NCI-H2107 treated with DMSO at 0.1 percent for 48 hours (cell line): ENCODE data around the gene OCA2.
"Not testable (repeated sequence)": the region's sequence is repeated elsewhere in the genome, so short reads cannot be mapped to it uniquely, and the experiment has no call there.

ENCODE experiments used
- DNase-seq: peaks from one replicate; lab custom pipeline; 2025; ENCODE audit not compliant: unreplicated experiment; lab: John Stamatoyannopoulos, UW

OCA2 gene

DNA sequence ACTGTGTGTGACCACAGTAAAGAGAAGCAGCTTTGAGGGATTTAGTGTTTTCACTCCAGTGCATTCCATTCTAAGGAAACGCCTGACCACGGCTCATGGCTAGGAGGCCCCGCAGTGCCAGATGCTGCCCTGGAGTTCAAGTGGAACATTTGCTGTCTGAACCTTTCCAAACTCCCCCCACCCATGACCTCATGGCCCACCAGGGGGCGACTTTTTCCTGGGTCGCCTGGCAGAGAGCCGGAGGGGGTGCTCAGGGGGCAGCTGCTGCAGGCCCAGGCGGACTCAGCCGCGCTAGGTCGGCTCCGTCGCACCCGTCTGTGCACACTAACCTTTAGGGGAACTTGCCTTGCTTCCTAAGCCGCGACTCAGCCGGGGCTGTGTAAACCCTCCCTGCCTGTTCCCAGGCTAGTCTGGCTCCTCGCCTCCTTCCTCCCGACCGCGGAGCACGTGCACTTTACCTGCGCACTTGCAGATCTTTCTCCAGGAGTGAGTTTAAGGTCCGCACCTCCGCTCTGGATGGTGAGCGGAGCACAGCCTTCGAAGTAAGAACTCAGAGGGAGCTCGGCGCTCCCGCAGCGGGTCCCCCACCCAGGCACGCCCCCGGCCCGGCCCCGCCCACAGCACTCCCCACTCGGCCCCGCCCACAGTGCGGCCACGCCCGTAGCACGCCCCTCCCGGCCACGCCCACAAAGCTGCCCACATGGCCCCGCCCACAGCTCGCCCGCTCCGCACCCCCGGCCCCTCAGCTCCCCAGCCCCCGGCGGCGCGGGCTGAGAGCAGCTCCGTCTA lies at the start of gene OCA2:
Gene OCA2 (minus strand): TSS at position 550 of the 789 bp plus-strand sequence. CDS start 17,441 bp downstream, outside the sequence.
- no peak for DNase-seq

DNA sequence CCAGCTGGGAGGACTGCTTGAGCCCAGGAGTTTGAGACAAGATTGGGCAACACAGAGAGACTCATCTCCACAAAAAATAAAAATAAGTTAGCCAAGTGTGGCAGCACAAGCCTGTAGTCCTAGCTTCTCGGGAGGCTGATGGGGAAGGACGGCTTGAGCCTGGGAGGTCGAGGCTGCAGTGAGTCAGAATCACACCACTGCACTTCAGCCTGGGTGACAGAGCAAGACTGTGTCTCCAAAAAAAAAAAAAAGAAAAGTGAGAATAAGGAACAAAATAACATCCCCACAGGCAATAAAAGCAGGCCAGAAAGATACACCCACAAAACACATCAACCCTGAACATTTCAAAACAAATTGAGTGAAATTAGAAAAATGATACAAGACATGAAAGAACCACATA lies 48.7 kb upstream of the OCA2 start:
- no peak for DNase-seq

DNA sequence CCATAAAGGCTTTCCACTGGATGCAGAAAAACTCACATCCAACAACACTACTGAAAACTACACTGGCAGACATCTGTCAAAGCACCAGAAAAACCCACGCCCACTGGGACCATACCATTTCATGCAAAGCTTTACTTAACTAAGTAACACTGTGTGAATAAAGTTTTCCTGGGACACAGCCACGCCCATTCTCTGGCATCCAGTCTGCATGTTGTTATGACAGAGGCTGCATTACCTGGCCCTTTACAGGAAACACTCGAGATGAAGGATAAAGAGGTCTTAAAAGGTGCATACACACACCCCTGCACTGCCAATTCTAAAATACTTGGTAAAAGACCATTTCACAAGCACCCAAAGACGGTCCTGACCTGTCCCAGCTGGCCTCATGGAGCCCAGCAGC lies 46.3 kb upstream of the OCA2 start:
- DNase-seq = not testable (repeated sequence)

- no peak for DNase-seq
Measured at GRCh38 chr15:28140062-28140461, 40.9 kb upstream of the OCA2 start.

DNA sequence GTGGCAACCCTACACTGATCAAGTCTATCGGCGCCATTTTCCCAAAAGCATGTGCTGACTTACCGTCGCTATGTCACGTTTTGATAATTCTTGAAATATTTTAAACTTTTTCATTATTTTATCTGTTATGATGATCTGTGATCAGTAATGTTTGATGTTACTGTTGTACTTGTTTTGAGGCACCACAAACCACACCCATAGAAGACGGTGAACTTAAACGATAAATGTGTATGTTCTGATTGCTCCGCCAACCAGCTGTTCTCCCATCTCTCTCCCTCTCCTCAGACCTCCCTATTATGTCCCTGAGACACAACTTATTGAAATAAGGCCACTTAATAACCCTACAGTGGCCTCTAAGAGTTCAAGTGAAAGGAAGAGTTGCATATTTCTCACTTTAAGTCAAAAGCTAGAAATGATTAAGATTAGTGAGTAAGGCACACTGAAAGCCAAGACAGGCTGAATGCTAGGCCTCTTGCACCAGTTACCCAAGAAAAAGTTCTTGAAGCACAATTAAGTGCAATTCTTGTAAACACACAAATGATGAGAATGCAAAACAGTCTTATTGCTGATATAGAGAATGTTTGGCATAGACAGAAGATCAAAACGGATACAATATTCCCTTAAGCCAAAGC lies 38.4 kb upstream of the OCA2 start:
- DNase-seq = not testable (repeated sequence)

- not testable (repeated sequence) for DNase-seq
Measured at GRCh38 chr15:28136236-28136904, 37.3 kb upstream of the OCA2 start.

DNA sequence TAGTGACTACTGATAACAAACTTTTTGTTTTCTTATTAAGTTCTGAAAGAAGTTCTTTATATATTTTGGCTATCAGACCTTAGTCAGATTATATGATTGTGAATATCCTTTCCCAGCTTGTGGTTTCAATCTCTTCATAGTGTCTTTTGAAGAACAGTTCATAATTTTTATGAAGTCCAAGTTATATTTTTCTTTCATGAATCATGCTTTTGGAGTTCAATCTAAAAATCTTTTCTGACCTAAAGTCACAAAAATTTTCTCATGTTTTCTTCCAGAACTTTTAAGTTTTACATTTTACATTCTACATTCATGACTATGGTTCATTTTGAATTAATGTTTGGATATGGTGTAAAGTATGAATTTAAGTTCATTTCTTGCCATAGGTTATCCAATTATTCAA lies 34.2 kb upstream of the OCA2 start:
- no peak for DNase-seq

GRCh38 chr15:28132524-28133275 lies 33.6 kb upstream of the OCA2 start:
- DNase-seq = no peak

- no peak for DNase-seq
Measured at GRCh38 chr15:28131946-28132345, 32.8 kb upstream of the OCA2 start.

GRCh38 chr15:28131400-28131799 lies 32.3 kb upstream of the OCA2 start:
- no peak for DNase-seq

DNA sequence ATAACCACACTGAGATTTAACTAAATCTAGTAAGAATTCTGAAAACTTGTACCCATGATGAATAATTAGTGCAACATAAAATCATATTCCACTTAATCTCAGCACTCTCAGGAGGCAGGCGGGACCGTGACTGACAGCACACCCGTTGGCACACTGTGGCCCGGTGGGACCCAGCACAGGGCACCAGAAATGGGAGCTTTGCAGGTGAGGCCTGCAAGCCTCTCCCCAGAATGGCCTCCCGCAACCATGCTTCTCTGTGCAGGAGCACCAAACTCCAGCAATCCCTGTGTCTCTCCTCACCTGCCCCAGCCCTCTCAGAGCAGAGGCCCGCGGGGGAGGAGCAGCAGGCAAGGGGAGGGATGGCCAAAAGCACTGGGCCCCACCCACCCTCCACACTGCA lies 31.5 kb upstream of the OCA2 start:
- no peak for DNase-seq

DNA sequence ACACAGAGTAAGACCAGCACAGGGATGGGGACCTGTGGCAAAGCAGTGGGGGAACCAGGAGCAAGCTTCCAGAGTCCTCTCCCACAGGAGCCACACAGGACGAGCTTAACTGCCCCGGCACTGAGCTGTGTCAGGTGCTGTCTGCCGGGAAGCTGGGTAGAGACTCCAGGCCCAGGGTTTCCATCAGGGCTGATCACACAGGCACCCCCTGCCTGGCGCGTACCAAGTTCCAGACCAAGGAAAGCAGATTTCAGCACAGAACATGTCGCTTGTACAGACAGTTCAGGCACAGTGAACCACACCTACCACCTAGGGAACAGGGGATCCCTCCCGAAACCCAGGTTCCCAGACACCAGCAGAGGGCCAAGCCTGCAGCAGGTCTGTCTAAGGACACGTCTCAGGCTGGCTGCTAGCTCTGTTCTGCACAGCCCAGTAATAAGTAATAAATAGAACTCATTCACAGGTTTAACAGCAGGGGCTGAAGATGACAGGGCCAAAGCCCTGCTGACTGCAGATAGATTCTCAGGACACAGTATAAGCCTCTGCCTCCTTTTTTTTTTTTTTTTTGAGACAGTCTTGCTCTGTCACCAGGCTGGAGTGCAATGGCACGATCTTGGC lies 30.2 kb upstream of the OCA2 start:
- DNase-seq = no peak

- DNase-seq = no peak
Measured at GRCh38 chr15:28128031-28128430, 28.9 kb upstream of the OCA2 start.

GRCh38 chr15:28127036-28127435 lies 27.9 kb upstream of the OCA2 start:
- DNase-seq = no peak

DNA sequence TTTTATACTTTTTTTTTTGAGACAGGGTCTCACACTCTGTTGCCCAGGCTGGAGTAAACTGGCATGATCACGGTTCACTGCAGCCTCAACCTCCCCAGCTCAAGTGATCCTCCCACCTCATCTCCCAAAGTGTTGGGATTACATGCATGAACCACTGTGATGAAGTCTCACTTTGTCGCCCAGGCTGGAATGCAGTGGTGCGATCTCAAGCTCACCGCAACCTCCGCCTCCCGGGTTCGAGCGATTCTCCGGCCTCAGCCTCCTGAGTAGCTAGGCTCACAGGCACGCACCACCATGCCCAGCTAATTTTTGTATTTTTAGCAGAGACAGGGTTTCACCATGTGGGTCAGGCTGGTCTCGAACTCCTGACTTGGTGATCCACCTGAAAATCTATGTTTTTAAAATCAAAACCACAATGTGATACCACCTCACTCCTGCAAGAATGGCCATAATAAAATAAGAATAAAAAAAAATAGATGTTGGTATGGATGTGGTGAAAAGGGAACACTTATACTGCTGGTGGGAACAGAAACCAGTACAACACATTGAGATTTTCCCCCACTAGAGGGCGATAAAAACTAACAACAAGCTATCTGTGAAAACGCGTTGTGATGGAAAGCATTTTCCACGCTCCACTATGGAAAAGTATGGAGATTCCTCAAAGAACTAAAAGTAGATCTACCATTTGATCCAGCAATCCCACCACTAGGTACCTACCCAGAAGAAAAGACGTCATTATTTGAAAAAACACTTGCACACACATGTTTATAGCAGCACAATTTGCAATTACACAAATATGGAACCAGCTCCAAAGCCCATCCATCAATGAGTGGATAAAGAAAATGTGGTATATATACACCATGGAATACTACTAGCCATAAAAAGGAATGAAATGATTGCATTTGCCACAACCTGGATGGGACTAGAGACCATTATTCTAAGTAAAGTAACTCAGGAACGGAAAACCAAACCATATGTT lies 26.8 kb upstream of the OCA2 start:
- DNase-seq = no peak

DNA sequence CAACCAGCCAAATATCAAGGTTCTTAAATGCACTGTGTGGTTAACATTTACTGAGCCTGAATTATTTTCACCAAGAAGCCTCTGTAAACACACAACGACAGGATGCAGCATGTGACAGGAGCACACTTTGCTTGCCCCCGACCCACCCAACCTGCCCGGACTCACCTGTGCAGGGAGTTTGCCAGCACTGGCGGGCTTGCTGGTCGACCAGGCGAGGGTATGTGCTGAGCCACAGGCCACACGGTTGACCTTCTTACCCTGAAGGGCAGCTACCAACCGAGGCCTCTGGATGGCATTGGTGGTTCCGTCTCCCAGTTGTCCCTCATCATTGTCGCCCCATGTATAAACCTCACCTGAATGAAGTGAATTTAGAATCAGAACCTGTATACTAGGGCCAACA lies 25.7 kb upstream of the OCA2 start:
- DNase-seq = no peak

DNA sequence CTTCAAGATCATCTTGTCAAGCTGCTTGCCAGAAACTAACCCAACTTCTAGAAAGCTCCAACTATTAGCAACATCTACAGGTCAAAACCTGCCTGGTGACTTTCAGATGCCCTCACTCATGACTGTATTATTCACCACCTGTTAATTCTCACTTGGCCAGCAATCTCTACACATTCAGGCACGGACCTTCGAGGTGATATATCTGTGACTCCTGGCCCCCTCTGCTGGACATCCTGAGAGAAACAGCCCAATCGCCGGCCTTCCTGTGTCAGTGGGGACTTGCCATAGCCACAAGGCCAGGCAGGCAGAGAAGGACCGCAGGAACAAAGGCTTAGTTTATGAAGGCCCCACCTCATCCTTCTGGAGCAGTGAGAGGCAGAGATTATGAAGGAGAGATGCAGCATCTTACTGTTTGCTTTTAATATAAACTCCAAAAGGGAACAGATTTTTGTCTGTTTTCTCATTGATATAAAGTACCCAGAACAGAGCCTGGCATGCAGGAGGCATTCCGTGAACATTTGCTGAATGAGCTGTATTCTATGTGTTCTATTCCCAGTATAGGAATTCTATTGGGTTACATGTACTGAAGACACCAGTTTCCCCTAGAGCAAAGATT lies 24.4 kb upstream of the OCA2 start:
- no peak for DNase-seq

GRCh38 chr15:28122038-28122949 lies 23.2 kb upstream of the OCA2 start:
- DNase-seq = no peak
